Measurements from ENCODE around the gene REPS2.

The REPS2 gene

GRCh38 chrX:17009856-17010625 is 63.6 kb downstream of the REPS2 start:
- no peaks in the 10 kb centered on the region for H3K4me1 Mint-ChIP-seq
- no peak overlapping the region for H3K27ac Mint-ChIP-seq
- no peaks in the 10 kb centered on the region for H3K9me3 Mint-ChIP-seq
- no peak overlapping the region for H3K4me3 Mint-ChIP-seq
- DNase-seq (ENCODE audit: low spot score in 2 of 2) (no peak), ATAC-seq (no peak)
- H3K36me3 Mint-ChIP-seq, result no peaks in the 10 kb centered on the region

DNA sequence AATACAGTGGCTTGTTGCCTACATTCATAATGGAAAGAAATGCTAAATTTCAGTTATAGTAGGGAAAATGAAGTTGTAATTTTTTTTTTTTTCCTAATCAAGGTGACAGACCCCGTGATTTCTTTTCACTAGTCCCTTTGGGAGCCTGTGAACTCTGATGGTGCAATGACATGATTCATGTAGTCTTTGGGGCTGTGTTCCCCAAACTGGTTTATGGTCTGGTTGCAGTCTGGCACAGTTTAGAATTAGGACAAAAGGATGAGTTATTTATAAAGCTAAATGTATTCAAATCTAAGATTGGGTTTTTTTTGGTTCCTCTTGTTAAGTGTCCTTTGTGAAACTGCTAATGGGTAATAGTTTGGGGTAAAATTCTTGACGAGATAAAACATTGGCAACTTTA is 66.0 kb downstream of the REPS2 start:
- Mint-ChIP-seq H3K36me3 (no peaks in the 10 kb centered on the region), H3K27ac (no peak overlapping the region), H3K4me1 (no peaks in the 10 kb centered on the region), H3K4me3 (no peak overlapping the region), H3K9me3 (no peaks in the 10 kb centered on the region)
- DNase-seq (ENCODE audit: low spot score in 2 of 2), result no peak
- no peak for ATAC-seq

- Mint-ChIP-seq H3K9me3 (no peaks in the 10 kb centered on the region), H3K27ac (no peak overlapping the region), H3K4me1 (no peaks in the 10 kb centered on the region), H3K36me3 (no peaks in the 10 kb centered on the region), H3K4me3 (no peak overlapping the region)
- DNase-seq (ENCODE audit: low spot score in 2 of 2), result no peak
- no peak for ATAC-seq
These were observed 67.8 kb downstream of the REPS2 start for GRCh38 chrX:17014216-17014615.

DNA sequence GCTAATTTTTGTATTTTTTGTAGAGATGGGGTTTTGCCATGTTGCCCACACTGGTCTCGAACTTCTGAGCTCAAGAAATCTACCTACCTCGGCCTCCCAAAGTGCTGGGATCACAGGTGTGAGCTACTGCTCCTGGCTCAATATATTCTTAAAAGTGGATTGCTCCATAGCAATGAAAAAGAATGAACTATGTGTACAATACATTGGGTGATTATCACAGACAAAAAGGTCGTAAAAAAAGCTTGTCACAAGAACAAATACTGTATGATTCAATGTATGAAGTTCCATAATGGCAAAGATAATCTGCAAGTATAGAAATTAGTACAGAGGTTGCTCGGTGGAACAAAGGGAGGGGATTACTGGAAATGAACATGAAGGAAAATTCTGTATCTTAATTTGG is 70.7 kb downstream of the REPS2 start:
- Mint-ChIP-seq H3K9me3 (no peaks in the 10 kb centered on the region), H3K4me3 (no peak overlapping the region), H3K27ac (no peak overlapping the region), H3K4me1 (no peaks in the 10 kb centered on the region), H3K36me3 (no peaks in the 10 kb centered on the region)
- no peak for DNase-seq (ENCODE audit: low spot score in 2 of 2)
- ATAC-seq, result no peak

DNA sequence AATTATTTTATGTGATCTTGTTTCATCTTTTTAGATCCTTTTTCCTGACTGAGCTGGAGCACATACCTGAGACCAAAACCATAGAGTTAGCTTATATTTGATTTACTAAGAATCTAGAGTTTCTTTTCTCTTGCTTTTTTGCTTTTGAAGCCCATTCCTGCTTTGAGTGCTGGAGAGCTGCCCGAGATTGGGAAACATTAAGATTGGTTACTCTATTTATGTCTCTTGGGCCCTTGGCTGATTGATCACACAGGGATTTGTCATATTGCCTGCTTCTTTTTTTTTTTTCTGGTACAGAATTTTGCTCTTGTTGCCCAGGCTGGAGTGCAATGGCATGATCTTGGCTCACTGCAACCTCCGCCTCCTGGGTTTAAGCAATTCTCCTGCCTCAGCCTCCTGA is 73.9 kb downstream of the REPS2 start:
- DNase-seq (ENCODE audit: low spot score in 2 of 2), result no peak
- Mint-ChIP-seq H3K4me1 (no peaks in the 10 kb centered on the region), H3K4me3 (no peak overlapping the region), H3K27ac (no peak overlapping the region), H3K9me3 (no peaks in the 10 kb centered on the region), H3K36me3 (no peaks in the 10 kb centered on the region)
- ATAC-seq, result no peak

GRCh38 chrX:17020851-17021821 is 74.7 kb downstream of the REPS2 start:
- ATAC-seq (peak; percentile 69), DNase-seq (ENCODE audit: low spot score in 2 of 2) (no peak)
- H3K27ac Mint-ChIP-seq, result no peak overlapping the region
- no peaks in the 10 kb centered on the region for H3K9me3 Mint-ChIP-seq
- H3K4me1 Mint-ChIP-seq, result no peaks in the 10 kb centered on the region
- no peak overlapping the region for H3K4me3 Mint-ChIP-seq
- no peaks in the 10 kb centered on the region for H3K36me3 Mint-ChIP-seq

- ATAC-seq (no peak), DNase-seq (ENCODE audit: low spot score in 2 of 2) (no peak)
- H3K9me3 Mint-ChIP-seq, result no peaks in the 10 kb centered on the region
- H3K4me3 Mint-ChIP-seq, result no peak overlapping the region
- H3K4me1 Mint-ChIP-seq, result no peaks in the 10 kb centered on the region
- no peaks in the 10 kb centered on the region for H3K36me3 Mint-ChIP-seq
- no peak overlapping the region for H3K27ac Mint-ChIP-seq
These were observed 75.6 kb downstream of the REPS2 start for GRCh38 chrX:17021851-17022604.

DNA sequence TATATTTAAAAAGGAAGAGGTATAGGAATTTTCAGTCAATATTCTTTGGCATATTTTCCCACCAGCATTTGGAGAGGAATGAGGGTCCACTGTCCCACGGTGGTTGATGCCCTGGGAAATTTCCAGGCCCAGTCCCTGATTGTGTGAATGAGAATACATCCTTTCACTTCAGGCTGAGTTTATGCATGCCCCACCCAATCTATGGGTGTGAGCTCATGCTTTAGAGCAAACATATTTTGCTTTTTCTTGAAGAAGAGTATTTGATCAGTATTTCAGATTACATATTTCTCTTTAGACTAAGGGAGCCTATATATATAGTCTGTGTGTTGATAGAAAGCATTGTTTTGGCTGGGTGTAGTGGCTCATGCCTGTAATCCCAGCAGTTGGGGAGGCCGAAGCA is 77.2 kb downstream of the REPS2 start:
- Mint-ChIP-seq H3K4me3 (no peak overlapping the region), H3K36me3 (no peaks in the 10 kb centered on the region), H3K27ac (no peak overlapping the region), H3K9me3 (no peaks in the 10 kb centered on the region), H3K4me1 (no peaks in the 10 kb centered on the region)
- DNase-seq (ENCODE audit: low spot score in 2 of 2) (no peak), ATAC-seq (no peak)

DNA sequence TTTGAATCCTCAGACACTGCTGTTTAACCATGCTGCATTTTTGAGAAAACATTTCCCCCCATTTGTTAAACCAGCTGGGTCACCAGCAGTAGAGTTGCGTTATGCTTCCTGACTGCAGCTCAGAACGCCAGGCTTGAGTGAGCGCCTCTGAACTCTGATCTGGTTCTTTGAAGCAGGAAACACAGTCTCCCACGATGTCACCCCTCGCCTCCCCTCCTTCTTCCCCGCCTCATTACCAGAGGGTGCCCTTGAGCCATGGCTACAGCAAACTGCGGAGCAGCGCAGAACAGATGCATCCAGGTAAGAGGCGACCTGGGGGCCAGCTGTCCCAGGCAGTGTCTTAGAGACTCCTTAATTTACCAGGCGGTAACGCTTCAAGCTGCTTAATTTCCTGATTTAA is 78.4 kb downstream of the REPS2 start:
- DNase-seq (ENCODE audit: low spot score in 2 of 2) (no peak), ATAC-seq (no peak)
- H3K36me3 Mint-ChIP-seq, result no peaks in the 10 kb centered on the region
- no peaks in the 10 kb centered on the region for H3K9me3 Mint-ChIP-seq
- no peaks in the 10 kb centered on the region for H3K4me1 Mint-ChIP-seq
- no peak overlapping the region for H3K27ac Mint-ChIP-seq
- H3K4me3 Mint-ChIP-seq, result no peak overlapping the region

- Mint-ChIP-seq H3K27ac (no peak overlapping the region), H3K36me3 (no peaks in the 10 kb centered on the region), H3K4me1 (no peaks in the 10 kb centered on the region), H3K4me3 (no peak overlapping the region), H3K9me3 (no peaks in the 10 kb centered on the region)
- DNase-seq (ENCODE audit: low spot score in 2 of 2), result no peak
- ATAC-seq, result no peak
These were observed 79.3 kb downstream of the REPS2 start for GRCh38 chrX:17025621-17026302.

DNA sequence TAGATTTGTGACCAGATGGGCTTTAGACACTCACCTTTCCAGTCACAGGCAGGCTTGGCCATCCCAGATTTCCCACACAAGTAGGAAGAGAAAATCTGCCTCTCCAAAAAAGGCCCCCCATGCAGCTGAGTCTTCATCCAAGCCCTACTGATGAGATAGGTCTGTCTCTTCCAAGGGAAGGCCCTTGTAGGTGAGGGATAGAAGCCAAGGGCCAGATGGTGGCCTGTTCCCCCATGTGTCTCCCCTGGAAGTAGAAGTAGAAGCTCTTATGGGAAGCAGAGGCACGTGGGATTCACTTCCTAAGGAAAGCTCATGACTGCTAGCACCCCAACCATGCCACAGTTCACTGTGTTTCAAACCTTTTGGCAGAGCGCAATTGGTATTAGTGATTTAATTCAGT is 81.5 kb downstream of the REPS2 start:
- H3K4me3 Mint-ChIP-seq, result no peak overlapping the region
- no peaks in the 10 kb centered on the region for H3K4me1 Mint-ChIP-seq
- H3K36me3 Mint-ChIP-seq, result no peaks in the 10 kb centered on the region
- H3K27ac Mint-ChIP-seq, result no peak overlapping the region
- no peaks in the 10 kb centered on the region for H3K9me3 Mint-ChIP-seq
- DNase-seq (ENCODE audit: low spot score in 2 of 2) (no peak), ATAC-seq (no peak)

DNA sequence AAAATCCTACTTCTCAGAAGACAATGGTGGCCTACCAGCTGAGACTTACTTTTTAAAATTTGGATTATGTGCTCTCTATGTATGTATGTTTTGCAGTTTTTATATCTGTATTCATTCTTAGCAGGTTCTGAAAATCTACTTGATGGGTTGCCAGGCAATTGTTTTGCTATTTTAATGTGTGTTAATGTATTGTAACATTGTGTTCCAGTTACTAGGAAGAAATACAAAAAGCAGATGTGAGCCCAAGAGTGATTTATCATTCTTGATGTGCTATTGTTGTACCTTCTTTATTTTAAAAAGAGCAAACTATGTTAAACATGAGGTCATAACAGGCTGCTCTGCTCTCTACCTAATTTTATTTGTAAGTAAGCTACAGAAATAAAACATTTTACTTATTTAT is 81.9 kb downstream of the REPS2 start:
- ATAC-seq (no peak), DNase-seq (ENCODE audit: low spot score in 2 of 2) (no peak)
- Mint-ChIP-seq H3K9me3 (no peaks in the 10 kb centered on the region), H3K4me3 (no peak overlapping the region), H3K27ac (no peak overlapping the region), H3K36me3 (no peaks in the 10 kb centered on the region), H3K4me1 (no peaks in the 10 kb centered on the region)

GRCh38 chrX:17030092-17030491 is 83.6 kb downstream of the REPS2 start:
- Mint-ChIP-seq H3K4me3 (no peak overlapping the region), H3K36me3 (no peaks in the 10 kb centered on the region), H3K9me3 (no peaks in the 10 kb centered on the region), H3K4me1 (no peaks in the 10 kb centered on the region), H3K27ac (no peak overlapping the region)
- ATAC-seq (no peak), DNase-seq (ENCODE audit: low spot score in 2 of 2) (no peak)

DNA sequence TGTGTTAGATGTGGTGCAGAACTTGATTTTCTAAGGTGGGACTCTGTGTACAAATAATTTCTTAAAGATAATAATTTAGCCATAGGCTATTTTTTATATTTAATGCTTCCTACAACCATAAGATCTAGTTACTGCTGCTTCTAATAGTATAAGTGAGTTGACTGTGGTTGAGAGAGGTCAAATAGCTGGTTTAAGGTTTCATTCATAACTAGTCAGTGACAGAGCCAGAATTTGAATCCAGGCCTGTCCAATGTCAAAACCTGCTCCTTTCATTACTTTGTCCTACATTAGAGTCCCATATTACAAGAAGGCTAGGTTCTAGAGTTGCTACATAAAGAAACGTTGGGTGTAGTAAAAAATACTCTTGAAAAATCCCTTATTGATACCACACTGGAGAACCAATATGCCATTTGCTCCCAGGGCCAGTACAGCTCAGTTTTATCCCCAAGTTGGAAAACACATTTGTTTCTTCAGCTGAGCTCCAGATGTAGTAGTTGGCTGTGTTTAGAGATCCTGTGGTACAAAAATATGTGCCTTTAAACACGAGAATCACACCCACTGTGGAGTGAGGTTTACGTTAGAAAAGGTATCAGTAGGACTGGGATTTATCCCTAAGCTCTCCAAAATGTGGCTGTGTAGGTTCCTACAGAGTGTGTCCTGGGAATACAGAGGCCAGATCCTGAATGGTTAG is 84.3 kb downstream of the REPS2 start:
- Mint-ChIP-seq H3K27ac (no peak overlapping the region), H3K36me3 (no peaks in the 10 kb centered on the region), H3K4me1 (no peaks in the 10 kb centered on the region), H3K4me3 (no peak overlapping the region), H3K9me3 (no peaks in the 10 kb centered on the region)
- no peak for ATAC-seq
- no peak for DNase-seq (ENCODE audit: low spot score in 2 of 2)
